Thymus (tissue), 11 donors: ENCODE results near the gene ZNF611. TPM values are rescaled to one million over a fixed set of nuclear protein-coding genes. Genes with fewer than 3 reads are reported as not detected.
"Not testable (repeated sequence)": the region's sequence is repeated elsewhere in the genome, so short reads cannot be mapped to it uniquely, and the experiment has no call there.

Source experiments
- DNase-seq, 9 donors: peaks; one replicate each; pipeline ENCODE4 v3.0.0-alpha.2; 2013; ENCODE audit warnings: low spot score in 9 of 9, low read depth in 6 of 9, missing footprints in 1 of 9
- H3K27ac ChIP-seq, 2 donors: one replicate each; pipeline ENCODE4 v1.5.1; 2013; ENCODE audit warnings: control low read depth in 1 of 2, low read depth in 1 of 2, low read length in 1 of 2, mild to moderate bottlenecking in 1 of 2, moderate library complexity in 1 of 2
- H3K27me3 ChIP-seq, 2 donors: one replicate each; pipeline ENCODE4 v1.5.1; 2013; ENCODE audit warnings: low read length in 1 of 2; ENCODE audit not compliant: control insufficient read depth in 2 of 2, insufficient read depth in 1 of 2
- H3K36me3 ChIP-seq, 2 donors: one replicate each; pipeline ENCODE4 v1.5.1; 2013; ENCODE audit warnings: low read length in 1 of 2, mild to moderate bottlenecking in 1 of 2, moderate library complexity in 1 of 2; ENCODE audit not compliant: control insufficient read depth in 2 of 2, insufficient read depth in 2 of 2
- H3K4me1 ChIP-seq, 2 donors: one replicate each; pipeline ENCODE4 v1.5.1; 2013; ENCODE audit warnings: low read length in 2 of 2; ENCODE audit not compliant: control insufficient read depth in 2 of 2, insufficient read depth in 2 of 2
- H3K4me3 ChIP-seq, 2 donors: one replicate each; pipeline ENCODE4 v1.5.1; 2013; ENCODE audit warnings: low read length in 2 of 2, control low read depth in 1 of 2, mild to moderate bottlenecking in 1 of 2
- H3K9me3 ChIP-seq, 2 donors: one replicate each; pipeline ENCODE4 v1.5.1; 2013; ENCODE audit warnings: low read length in 1 of 2, mild to moderate bottlenecking in 1 of 2; ENCODE audit not compliant: control insufficient read depth in 2 of 2, insufficient read depth in 1 of 2
- WGBS: extraction: QIAGEN DNeasy Blood & Tissue Kit; methylation state at CpG from one replicate; pipeline ENCODE4 v1.1.7; 2013; 5-methylcytosine and 5-hydroxymethylcytosine counted together
- polyA plus RNA-seq: library from polyadenylated mRNA; stranded (reverse); fragments of 200-250 nt; gene quantifications from one replicate; pipeline ENCODE4 v1.2.3, GENCODE V29; 2013
- total RNA-seq: library from RNA; stranded (reverse); fragments of 120-200 nt; gene quantifications from one replicate; pipeline ENCODE4 v1.2.4, GENCODE V29; 2013
- donor health status: healthy.

Gene ZNF611
- total and polyA plus RNA-seq, 2 donors: 7.3 to 10.0 TPM

DNA sequence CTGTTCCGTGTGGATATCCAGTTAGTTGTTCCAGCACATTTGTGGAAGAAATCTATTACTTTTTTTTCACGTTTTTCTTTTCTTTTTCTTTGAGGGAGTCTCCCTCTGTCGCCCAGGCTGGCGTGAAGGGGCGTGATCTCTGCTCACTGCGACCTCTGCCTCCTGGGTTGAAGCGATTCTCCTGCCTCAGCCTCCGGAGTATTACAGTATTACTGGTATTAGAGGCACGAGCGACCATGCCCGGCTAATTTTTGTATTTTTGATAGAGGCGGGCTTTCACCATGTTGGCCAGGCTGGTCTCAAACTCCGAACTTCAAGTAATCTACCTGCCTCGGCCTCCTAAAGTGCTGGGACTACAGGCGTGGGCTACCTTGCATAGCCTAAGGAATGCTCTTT is 43.6 kb downstream of the ZNF611 start:
- WGBS: 51% methylated on average over 15 of the region's 15 CpGs
- H3K36me3 ChIP-seq: peaks cover 0 to 4% of the 10 kb centered on the region in 2 donors
- peak overlapping the region; percentile 68 to 83 for H3K4me3 ChIP-seq

DNA sequence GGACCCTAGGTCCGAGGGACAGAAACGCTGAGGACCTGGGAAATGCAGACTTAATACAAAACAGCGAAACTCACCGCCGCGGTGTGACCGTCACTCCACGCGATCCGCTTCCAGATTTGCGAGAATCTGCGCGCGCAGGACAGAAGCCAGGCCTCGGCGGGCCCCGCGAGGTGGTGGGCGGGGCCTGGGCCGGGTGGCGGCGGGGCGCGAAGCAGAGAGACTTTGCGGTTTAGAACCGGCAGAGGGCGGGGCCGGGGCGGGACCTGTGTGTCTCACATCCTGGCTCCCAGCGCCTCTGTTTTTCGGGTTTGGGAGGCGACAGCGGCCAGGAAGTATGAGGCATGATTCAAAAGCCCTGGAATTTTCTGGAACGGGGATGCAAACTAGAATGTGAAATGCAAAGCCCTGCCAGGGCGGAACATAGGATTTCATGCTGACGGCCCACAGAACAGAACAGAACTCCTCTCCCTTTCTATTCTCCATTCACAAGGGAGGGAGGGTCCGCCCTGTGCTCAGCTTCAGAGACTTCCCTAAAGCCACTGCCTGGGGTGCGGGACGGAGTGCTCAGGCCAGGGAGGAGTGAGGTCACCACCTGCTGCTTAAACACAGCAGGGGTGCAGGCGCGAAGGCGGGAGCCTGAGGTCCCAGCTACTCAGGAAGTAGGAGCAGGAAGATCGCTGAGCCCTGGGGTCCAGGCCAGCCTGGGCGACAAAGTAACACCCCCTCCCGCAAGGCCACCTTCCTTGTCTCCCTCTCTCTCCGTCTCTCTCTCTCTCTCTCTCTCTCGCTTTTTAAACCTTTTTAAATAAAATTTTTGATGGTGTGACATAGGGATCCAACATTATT is 44.3 kb downstream of the ZNF611 start:
- peak; percentile 63 to 92 (median 81) for DNase-seq
- H3K4me3 ChIP-seq: peak overlapping the region; percentile 68 to 83
- no peaks in the 10 kb centered on the region for H3K9me3 ChIP-seq
- H3K36me3 ChIP-seq: peaks cover 0 to 4% of the 10 kb centered on the region in 2 donors
- under 1% methylated on average over 47 of the region's 47 CpGs for WGBS
- H3K27ac ChIP-seq: peak overlapping the region; percentile 85 to 86
- H3K4me1 ChIP-seq: peaks cover 5 to 6% of the 10 kb centered on the region in 2 donors
- H3K27me3 ChIP-seq: no peaks in the 10 kb centered on the region

More for the DNA sequence above, 43.6 kb downstream of the ZNF611 start:
- DNase-seq: peak in 1 of 9 donors; percentile 3
- H3K27ac ChIP-seq: peak overlapping the region in 1 of 2 donors; percentile 71
- peaks cover 5 to 6% of the 10 kb centered on the region in 2 donors for H3K4me1 ChIP-seq
- H3K9me3 ChIP-seq: no peaks in the 10 kb centered on the region
- no peaks in the 10 kb centered on the region for H3K27me3 ChIP-seq

DNA sequence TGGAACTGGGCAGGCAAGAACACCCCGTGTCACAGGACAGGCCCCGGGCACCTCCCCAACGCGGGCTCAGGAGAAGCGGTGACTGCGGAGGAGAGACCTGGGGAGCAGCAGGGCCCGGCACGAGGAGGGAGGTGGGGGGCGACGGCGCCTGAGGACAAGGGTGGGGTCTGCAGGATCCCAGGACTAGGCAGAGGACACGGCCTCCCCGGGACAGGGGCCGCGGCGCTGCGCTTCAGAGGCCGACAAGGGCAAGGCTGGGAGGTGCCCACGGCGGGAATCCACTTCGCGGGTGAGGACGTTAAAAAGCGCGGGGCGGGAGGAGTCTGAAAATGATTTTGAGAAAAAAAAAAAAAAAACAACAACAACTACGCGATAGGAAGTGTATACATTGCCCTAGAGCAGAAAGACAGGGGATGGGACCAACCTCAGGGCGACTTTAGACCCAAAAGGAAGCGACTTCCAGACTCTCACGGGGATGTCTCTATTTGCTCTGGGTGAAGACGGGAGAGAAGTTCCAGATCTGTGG is 44.9 kb downstream of the ZNF611 start:
- WGBS: under 1% methylated on average over 32 of the region's 32 CpGs
- Histone ChIP-seq H3K4me1 (peaks cover 5 to 6% of the 10 kb centered on the region in 2 donors), H3K27ac (peak overlapping the region; percentile 85 to 86), H3K9me3 (no peaks in the 10 kb centered on the region), H3K27me3 (no peaks in the 10 kb centered on the region), H3K4me3 (peak overlapping the region; percentile 68 to 83), H3K36me3 (peaks cover 0 to 6% of the 10 kb centered on the region in 2 donors)
- DNase-seq: peak in 2 of 9 donors; percentile 24 to 63

DNA sequence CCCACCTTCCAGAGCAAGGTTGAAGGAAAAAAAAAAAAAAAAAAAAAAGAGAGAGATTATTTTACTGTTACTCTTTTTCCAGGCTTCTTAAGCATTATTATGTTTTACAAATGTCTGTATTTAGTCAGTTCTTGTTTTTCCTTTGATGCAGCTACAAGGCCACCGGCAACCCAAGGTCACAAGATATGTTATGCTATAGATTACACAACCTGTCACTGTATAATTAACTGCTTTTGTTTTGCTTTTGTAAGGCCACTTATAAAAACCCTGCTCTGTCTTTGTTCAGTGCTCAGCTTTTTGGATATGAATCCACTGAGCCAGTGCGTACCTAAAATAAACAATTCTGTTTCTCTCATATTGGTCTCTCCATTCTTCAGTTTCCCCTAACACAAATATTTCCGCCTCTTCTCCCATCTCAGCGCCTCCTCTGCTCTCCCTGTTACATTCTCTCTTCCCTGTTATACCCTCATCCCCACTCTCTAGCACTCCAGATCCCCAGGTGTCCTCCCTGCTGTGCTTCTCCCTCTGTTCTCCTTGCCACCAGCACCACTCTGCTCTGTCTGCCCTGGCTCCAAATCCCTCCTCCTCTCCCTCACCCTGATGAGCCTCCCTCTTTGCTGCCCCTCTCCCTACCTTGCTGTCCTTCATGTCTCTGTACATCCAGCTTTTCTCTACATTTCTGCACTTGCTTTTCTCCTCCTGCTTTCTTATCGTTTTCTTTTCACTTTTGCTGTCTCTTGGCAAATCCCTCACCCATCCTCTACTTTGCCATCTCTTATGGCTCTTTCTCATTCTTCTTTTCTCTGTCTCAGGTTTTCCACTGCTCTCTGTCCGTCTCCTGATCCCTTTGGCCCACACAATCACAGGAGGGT is 45.7 kb downstream of the ZNF611 start:
- H3K9me3 ChIP-seq, H3K4me1 ChIP-seq, H3K27ac ChIP-seq, H3K27me3 ChIP-seq, H3K36me3 ChIP-seq: not testable (repeated sequence)
- peak overlapping the region; percentile 68 to 83 for H3K4me3 ChIP-seq
- 48% methylated on average over 6 of the region's 6 CpGs for WGBS
- DNase-seq: peak in 1 of 9 donors; percentile 5

DNA sequence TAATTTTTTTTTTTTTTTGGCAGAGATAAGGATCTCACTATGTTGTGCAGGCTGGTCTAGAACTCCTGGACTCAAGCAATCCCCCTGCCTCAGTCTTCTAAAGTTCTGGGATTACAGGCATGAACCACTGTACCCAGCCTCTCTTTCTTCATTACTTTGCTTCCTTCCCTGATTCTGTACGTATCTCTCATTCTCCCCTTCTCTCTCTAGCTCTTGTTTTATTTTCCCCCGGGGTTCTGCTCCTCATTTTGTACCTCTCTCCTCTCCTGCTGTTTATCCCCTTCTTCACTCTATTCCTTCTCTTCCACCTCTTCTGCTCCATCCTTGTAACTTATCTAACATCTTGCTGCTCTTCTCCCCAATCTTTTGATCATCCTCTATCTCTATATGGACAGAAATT is 46.5 kb downstream of the ZNF611 start:
- H3K27me3 ChIP-seq: no peaks in the 10 kb centered on the region
- H3K36me3 ChIP-seq: peaks cover 0 to 10% of the 10 kb centered on the region in 2 donors
- H3K4me1 ChIP-seq: peaks cover 5 to 6% of the 10 kb centered on the region in 2 donors
- no peak for DNase-seq
- H3K27ac ChIP-seq: no peak overlapping the region
- 98% methylated on average over 2 of the region's 2 CpGs for WGBS
- no peak overlapping the region for H3K4me3 ChIP-seq
- no peaks in the 10 kb centered on the region for H3K9me3 ChIP-seq

DNA sequence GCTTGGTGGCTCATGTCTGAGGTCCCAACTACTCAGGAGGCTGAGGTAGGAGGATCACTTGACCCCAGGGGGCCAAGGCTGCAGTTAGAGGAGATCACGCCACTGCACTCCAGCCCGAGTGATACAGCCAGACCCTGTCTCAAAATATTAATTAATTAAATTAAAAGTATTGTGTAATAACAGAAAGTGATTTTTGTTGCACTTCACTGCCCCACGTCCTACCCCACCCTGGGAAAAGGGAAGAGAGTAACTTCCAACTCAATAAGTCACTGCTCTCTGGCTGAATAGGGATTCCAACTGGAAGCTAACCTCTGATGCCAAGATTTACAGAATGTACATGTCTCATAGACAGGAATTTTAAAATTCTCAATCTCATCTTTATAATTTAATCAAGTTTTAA is 47.2 kb downstream of the ZNF611 start:
- Histone ChIP-seq H3K27me3 (no peaks in the 10 kb centered on the region), H3K4me1 (peaks cover 5 to 6% of the 10 kb centered on the region in 2 donors), H3K9me3 (no peaks in the 10 kb centered on the region), H3K4me3 (no peak overlapping the region), H3K27ac (no peak overlapping the region), H3K36me3 (peaks cover 0 to 14% of the 10 kb centered on the region in 2 donors)
- DNase-seq: no peak
- WGBS: 98% methylated on average over 3 of the region's 3 CpGs

DNA sequence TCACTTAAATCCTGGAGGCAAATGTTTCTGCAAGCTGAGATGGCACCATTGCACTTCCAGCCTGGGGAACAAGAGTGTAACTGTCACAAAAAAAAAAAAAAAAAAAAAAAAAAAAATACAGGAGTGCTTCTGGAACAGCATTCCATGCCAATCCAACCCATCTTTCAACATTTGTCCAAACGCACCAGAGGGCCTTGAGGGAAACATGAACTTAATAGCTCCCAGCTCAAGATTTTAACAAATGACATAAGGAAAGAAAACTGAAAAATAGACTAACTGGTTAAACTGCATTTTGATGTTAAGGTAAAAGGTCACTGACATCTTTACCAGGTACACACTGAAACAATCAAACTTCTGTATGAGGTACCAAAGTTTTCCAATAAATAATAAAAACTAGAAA is 49.0 kb downstream of the ZNF611 start:
- H3K36me3 ChIP-seq: peaks cover 0 to 14% of the 10 kb centered on the region in 2 donors
- H3K4me1 ChIP-seq: peaks cover under 1 to 2% of the 10 kb centered on the region in 2 donors
- no peaks in the 10 kb centered on the region for H3K27me3 ChIP-seq
- no peak overlapping the region for H3K27ac ChIP-seq
- DNase-seq: no peak
- 97% methylated on average over 1 of the region's 1 CpG for WGBS
- H3K4me3 ChIP-seq: no peak overlapping the region
- H3K9me3 ChIP-seq: no peaks in the 10 kb centered on the region

DNA sequence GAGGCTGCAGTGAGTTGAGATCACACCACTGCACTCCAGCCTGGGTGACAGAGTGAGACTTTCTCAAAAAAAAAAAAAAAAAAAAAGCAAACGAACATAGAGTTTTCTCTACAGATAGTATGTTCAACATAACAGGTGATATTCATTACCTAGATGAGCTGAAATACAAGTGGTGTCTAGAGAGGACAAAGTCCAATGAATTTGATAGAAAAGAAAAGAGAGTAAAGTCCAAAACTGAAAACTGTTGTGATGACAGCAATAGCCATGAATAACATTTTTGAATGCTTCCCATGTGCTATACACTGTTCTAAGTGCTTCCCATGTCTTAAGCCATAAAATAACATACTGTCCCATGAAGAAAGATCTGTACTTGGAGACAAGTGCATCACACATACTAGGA is 53.6 kb downstream of the ZNF611 start:
- H3K4me3 ChIP-seq, DNase-seq, H3K4me1 ChIP-seq, H3K27me3 ChIP-seq, H3K9me3 ChIP-seq, H3K27ac ChIP-seq: not testable (repeated sequence)
- peaks cover 0 to 17% of the 10 kb centered on the region in 2 donors for H3K36me3 ChIP-seq
- WGBS: 92% methylated on average over 1 of the region's 1 CpG
